ENCODE results near the gene FAM174A.

FAM174A gene

DNA sequence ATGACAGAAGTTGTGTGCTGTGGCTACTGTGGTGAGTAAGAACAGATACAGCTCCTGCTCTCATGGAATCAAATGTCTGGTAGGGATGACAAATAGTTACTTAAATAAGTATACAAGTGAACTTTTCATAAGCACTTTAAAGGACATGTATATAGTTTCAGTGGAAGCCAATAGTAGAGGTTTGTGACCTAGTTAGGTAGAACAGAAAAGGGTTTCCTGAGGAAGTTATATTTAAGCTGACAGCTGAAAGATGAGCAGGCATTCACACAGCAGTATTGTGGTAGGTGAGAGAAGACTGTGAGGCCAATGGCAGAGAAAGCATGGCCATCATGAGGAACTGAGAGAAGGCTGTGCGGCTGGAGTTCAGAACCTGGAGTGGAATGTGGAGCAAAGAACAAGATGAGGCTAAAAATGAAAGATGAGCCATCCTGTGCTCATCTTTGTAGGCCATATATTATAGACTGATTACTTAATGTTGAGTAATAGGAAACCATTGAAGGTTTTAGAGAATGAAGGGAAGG lies 15.4 kb downstream of the FAM174A start:
- Histone ChIP-seq H3K79me2 (peaks cover 18% of the 10 kb centered on the region), H3K36me3 (ENCODE audit: control insufficient read depth, insufficient read depth, low read length) (no peaks in the 10 kb centered on the region), H3K4me3 (ENCODE audit: low read depth, low read length) (no peak overlapping the region), H3K4me1 (no peaks in the 10 kb centered on the region), H3K27ac (no peak overlapping the region), H3K9me3 (ENCODE audit: control insufficient read depth, low read length) (no peaks in the 10 kb centered on the region), H3K9ac (no peak overlapping the region), H3K27me3 (ENCODE audit: control insufficient read depth, insufficient read depth, low read length) (no peaks in the 10 kb centered on the region), H2AFZ (no peak overlapping the region), H3K4me2 (ENCODE audit: low read length) (no peak overlapping the region)
- TF ChIP-seq, protein P1, sequence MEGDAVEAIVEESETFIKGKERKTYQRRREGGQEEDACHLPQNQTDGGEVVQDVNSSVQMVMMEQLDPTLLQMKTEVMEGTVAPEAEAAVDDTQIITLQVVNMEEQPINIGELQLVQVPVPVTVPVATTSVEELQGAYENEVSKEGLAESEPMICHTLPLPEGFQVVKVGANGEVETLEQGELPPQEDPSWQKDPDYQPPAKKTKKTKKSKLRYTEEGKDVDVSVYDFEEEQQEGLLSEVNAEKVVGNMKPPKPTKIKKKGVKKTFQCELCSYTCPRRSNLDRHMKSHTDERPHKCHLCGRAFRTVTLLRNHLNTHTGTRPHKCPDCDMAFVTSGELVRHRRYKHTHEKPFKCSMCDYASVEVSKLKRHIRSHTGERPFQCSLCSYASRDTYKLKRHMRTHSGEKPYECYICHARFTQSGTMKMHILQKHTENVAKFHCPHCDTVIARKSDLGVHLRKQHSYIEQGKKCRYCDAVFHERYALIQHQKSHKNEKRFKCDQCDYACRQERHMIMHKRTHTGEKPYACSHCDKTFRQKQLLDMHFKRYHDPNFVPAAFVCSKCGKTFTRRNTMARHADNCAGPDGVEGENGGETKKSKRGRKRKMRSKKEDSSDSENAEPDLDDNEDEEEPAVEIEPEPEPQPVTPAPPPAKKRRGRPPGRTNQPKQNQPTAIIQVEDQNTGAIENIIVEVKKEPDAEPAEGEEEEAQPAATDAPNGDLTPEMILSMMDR (IDR thresholded peaks at IDR 0.05): no peak

DNA sequence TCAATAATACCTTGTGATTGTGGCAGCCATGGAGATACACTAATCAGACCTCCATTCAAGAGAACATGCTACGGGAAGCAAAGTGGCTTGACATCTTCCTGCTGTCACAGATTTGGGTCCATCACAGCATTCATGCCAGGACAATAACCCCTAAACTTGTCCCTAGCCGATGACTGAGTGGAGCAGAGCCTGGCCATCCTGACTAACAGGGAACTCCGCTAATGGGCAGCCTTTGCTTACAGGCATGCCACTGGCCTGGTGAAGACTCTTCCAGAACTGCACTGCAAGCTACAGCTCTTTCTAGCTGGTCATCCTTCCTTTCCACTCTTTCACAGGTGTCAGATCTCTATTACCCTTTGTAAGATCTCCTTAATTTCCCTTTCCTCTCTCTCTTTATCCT lies 16.0 kb downstream of the FAM174A start:
- no peak overlapping the region for H3K4me2 ChIP-seq (ENCODE audit: low read length)
- H3K4me3 ChIP-seq (ENCODE audit: low read depth, low read length): no peak overlapping the region
- no peak overlapping the region for H3K9ac ChIP-seq
- no peaks in the 10 kb centered on the region for H3K4me1 ChIP-seq
- H3K27me3 ChIP-seq (ENCODE audit: control insufficient read depth, insufficient read depth, low read length): no peaks in the 10 kb centered on the region
- TF ChIP-seq, protein P1 (IDR thresholded peaks at IDR 0.05): no peak
- H3K79me2 ChIP-seq: peaks cover 18% of the 10 kb centered on the region
- H3K27ac ChIP-seq: no peak overlapping the region
- H3K9me3 ChIP-seq (ENCODE audit: control insufficient read depth, low read length): no peaks in the 10 kb centered on the region
- no peak overlapping the region for H2AFZ ChIP-seq
- no peaks in the 10 kb centered on the region for H3K36me3 ChIP-seq (ENCODE audit: control insufficient read depth, insufficient read depth, low read length)

DNA sequence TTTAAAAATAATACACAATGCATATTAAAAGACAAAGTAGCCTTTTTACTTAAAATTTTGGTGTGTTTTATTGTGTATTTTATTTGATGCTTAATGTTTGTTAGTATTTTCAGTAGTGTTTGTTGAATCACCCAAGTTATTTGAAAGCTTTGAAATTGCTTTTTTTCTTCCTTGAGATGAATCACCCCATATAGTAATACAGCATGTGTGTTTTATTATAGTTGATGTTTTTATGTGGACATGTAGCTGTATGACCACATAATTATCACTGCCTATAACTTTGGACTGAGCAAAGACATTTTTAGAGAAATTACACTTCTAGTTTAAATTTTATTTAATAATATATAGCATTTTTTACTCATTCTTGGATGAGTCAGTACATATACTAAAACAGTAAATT lies 18.0 kb downstream of the FAM174A start:
- Histone ChIP-seq H3K9me3 (ENCODE audit: control insufficient read depth, low read length) (no peaks in the 10 kb centered on the region), H3K4me1 (no peaks in the 10 kb centered on the region), H3K36me3 (ENCODE audit: control insufficient read depth, insufficient read depth, low read length) (no peaks in the 10 kb centered on the region), H3K27me3 (ENCODE audit: control insufficient read depth, insufficient read depth, low read length) (no peaks in the 10 kb centered on the region), H3K9ac (no peak overlapping the region), H3K4me3 (ENCODE audit: low read depth, low read length) (no peak overlapping the region), H3K4me2 (ENCODE audit: low read length) (no peak overlapping the region), H2AFZ (no peak overlapping the region), H3K79me2 (peaks cover 7% of the 10 kb centered on the region), H3K27ac (no peak overlapping the region)
- TF ChIP-seq, protein P1 (IDR thresholded peaks at IDR 0.05): no peak

DNA sequence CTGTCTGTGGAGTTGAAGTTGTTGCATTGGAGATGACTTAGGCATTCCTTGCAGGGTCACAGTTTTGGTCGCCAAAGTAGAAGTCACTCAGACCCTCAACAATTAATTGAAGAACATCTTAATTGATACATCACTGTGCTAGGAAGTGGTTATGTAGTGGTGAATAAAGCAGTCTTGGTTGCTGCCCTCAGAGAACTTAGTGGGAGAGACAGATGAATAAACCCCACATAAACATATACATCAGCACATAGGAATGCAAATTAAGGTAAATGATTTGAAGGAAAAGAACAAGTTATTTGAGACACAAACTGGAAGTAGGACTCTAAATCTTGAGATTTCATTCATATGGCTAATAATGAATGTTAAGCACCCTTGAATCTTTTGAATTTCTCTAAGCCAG lies 25.7 kb downstream of the FAM174A start:
- Histone ChIP-seq H3K4me1 (peaks cover 5% of the 10 kb centered on the region), H3K27ac (no peak overlapping the region), H3K79me2 (peaks cover 12% of the 10 kb centered on the region), H3K9ac (no peak overlapping the region), H3K4me3 (ENCODE audit: low read depth, low read length) (no peak overlapping the region), H3K36me3 (ENCODE audit: control insufficient read depth, insufficient read depth, low read length) (no peaks in the 10 kb centered on the region), H3K4me2 (ENCODE audit: low read length) (no peak overlapping the region), H3K9me3 (ENCODE audit: control insufficient read depth, low read length) (no peaks in the 10 kb centered on the region), H2AFZ (no peak overlapping the region), H3K27me3 (ENCODE audit: control insufficient read depth, insufficient read depth, low read length) (no peaks in the 10 kb centered on the region)
- TF ChIP-seq, protein P1 (IDR thresholded peaks at IDR 0.05): no peak

DNA sequence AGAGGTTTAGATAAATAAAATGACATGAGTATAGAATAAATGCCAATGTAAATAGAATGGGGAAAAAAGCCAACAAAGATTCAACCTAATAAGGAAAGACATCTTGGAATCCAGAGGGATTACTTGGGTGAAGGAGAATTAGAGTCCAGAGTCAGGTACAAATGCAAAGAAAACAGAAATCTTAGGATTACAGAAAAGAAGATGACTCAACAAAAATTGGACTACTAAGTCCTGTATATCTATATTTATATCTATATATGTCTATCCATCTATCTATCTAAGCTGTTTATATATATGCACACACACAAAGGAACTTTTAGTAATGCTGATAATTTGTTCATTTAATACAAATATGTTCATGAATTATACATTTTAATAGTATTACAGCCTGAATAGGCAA lies 27.6 kb downstream of the FAM174A start:
- Histone ChIP-seq H3K4me3 (ENCODE audit: low read depth, low read length) (no peak overlapping the region), H3K4me1 (peaks cover 5% of the 10 kb centered on the region), H3K9ac (no peak overlapping the region), H3K36me3 (ENCODE audit: control insufficient read depth, insufficient read depth, low read length) (no peaks in the 10 kb centered on the region), H2AFZ (no peak overlapping the region), H3K27ac (no peak overlapping the region), H3K79me2 (peaks cover 12% of the 10 kb centered on the region), H3K4me2 (ENCODE audit: low read length) (no peak overlapping the region), H3K9me3 (ENCODE audit: control insufficient read depth, low read length) (no peaks in the 10 kb centered on the region), H3K27me3 (ENCODE audit: control insufficient read depth, insufficient read depth, low read length) (no peaks in the 10 kb centered on the region)
- TF ChIP-seq, protein P1 (IDR thresholded peaks at IDR 0.05): no peak

Measured in parathyroid adenoma (tissue), 2 donors.